NCI-H510A treated with DMSO at 0.1 percent for 48 hours (cell line): ENCODE data around the gene ALG5.

Experiments used
- DNase-seq: peaks from one replicate; lab custom pipeline; 2025; lab: John Stamatoyannopoulos, UW

ALG5 gene

GRCh38 chr13:36979361-36980050 is 19.6 kb downstream of the ALG5 start:
- DNase-seq = no peak

- no peak for DNase-seq
These were observed 24.0 kb downstream of the ALG5 start for GRCh38 chr13:36975172-36975571.

- DNase-seq = no peak
These were observed 25.4 kb downstream of the ALG5 start for GRCh38 chr13:36973621-36974295.

- DNase-seq = no peak
These were observed 26.1 kb downstream of the ALG5 start for GRCh38 chr13:36973009-36973408.

GRCh38 chr13:36966404-36966803 is 32.7 kb downstream of the ALG5 start:
- DNase-seq = no peak

GRCh38 chr13:36965767-36966166 is 33.4 kb downstream of the ALG5 start:
- DNase-seq = no peak

GRCh38 chr13:36959456-36960116 is 39.6 kb downstream of the ALG5 start:
- no peak for DNase-seq

GRCh38 chr13:36954542-36954941 is 44.6 kb downstream of the ALG5 start:
- no peak for DNase-seq

- DNase-seq = no peak
These were observed 48.2 kb downstream of the ALG5 start for GRCh38 chr13:36950920-36951319.

- DNase-seq = no peak
These were observed 48.8 kb downstream of the ALG5 start for GRCh38 chr13:36950330-36950729.

- no peak for DNase-seq
These were observed 54.1 kb downstream of the ALG5 start for GRCh38 chr13:36945078-36945477.

- DNase-seq = no peak
These were observed 73.5 kb downstream of the ALG5 start for GRCh38 chr13:36925603-36926002.

GRCh38 chr13:36924001-36924400 is 75.1 kb downstream of the ALG5 start:
- no peak for DNase-seq

GRCh38 chr13:36921631-36922301 is 77.4 kb downstream of the ALG5 start:
- no peak for DNase-seq

GRCh38 chr13:36920616-36921185 is 78.4 kb downstream of the ALG5 start:
- no peak for DNase-seq

- DNase-seq = no peak
These were observed 79.1 kb downstream of the ALG5 start, which contains the start of gene SMAD9 for GRCh38 chr13:36919833-36920615. Gene SMAD9, minus strand, starts transcription at chr13:36920238. Its CDS starts 40,549 bp downstream, at chr13:36879689.

- no peak for DNase-seq
These were observed 79.8 kb downstream of the ALG5 start for GRCh38 chr13:36919171-36919832.

GRCh38 chr13:36918246-36919131 is 80.7 kb downstream of the ALG5 start:
- DNase-seq = no peak

- no peak for DNase-seq
These were observed 81.8 kb downstream of the ALG5 start for GRCh38 chr13:36917311-36917710.
